H1 (cell line): ENCODE measurements around the gene ASCC1. TPM values are rescaled to one million over a fixed set of nuclear protein-coding genes. Genes with fewer than 3 reads are reported as not detected.

ENCODE experiments used
- CTCF ChIA-PET: fragments of 300-600 bp; sonication (Branson Sonifier 250); formaldehyde crosslinking; loops from one replicate; lab custom pipeline; 2021; ENCODE audit not compliant: partially characterized antibody; lab: Charles Lee
- POLR2A ChIA-PET: fragments of 300-600 bp; sonication (Branson Sonifier 250); formaldehyde crosslinking; loops from one replicate; lab custom pipeline; 2021; ENCODE audit warnings: inconsistent platforms; ENCODE audit not compliant: partially characterized antibody; lab: Charles Lee
- DNase-seq, 2 experiments: peaks; one replicate each; pipeline versions ENCODE4 v3.0.0 to v3.0.0-alpha.2; 2010 to 2022; ENCODE audit warnings: low spot score in 2 of 2, low read depth in 1 of 2, mixed read lengths in 1 of 2
- FAIRE-seq: peaks from 2 replicates; lab custom pipeline; 2011; peaks lifted over from hg19 to GRCh38; lab: Jason Lieb, UNC
- H2AFZ ChIP-seq: 2 replicates; pipeline ENCODE4 v1.8.1; 2012; ENCODE audit warnings: low read length, inconsistent platforms
- H2AK5ac ChIP-seq: 2 replicates; pipeline ENCODE4 v1.6.1; 2013; ENCODE audit warnings: low read depth, low read length
- H2BK120ac ChIP-seq: replicated peaks from 2 replicates; pipeline ENCODE3; 2013; ENCODE audit warnings: low read depth, low read length, inconsistent platforms
- H2BK12ac ChIP-seq: 2 replicates; pipeline ENCODE4 v1.6.1; 2013; ENCODE audit warnings: low read depth, low read length
- H2BK15ac ChIP-seq: 2 replicates; pipeline ENCODE4 v1.6.1; 2013; ENCODE audit warnings: low read length
- H2BK20ac ChIP-seq: 2 replicates; pipeline ENCODE4 v1.6.1; 2013; ENCODE audit warnings: low read length
- H2BK5ac ChIP-seq: 2 replicates; pipeline ENCODE4 v1.6.1; 2013; ENCODE audit warnings: low read depth, low read length
- H3K14ac ChIP-seq: 2 replicates; pipeline ENCODE4 v1.6.1; 2013; ENCODE audit warnings: inconsistent platforms; ENCODE audit not compliant: insufficient read length
- H3K18ac ChIP-seq: 2 replicates; pipeline ENCODE4 v1.6.1; 2013; ENCODE audit warnings: low read length; ENCODE audit errors: extremely low read depth
- H3K23ac ChIP-seq: 2 replicates; pipeline ENCODE4 v1.6.1; 2013; ENCODE audit warnings: inconsistent platforms; ENCODE audit not compliant: insufficient read length
- H3K23me2 ChIP-seq: 2 replicates; pipeline ENCODE4 v1.6.1; 2013; ENCODE audit warnings: low read depth, low read length
- H3K27ac ChIP-seq: 2 replicates; pipeline ENCODE4 v1.6.1; 2011; ENCODE audit warnings: low read depth, low read length, inconsistent platforms
- H3K27me3 ChIP-seq, 4 experiments: replicated peaks in 1 of 4; 1 replicate in 1 of 4; 2 replicates in 3 of 4; pipeline versions ENCODE4 v1.6.1 to v1.8.1; 2011 to 2013; ENCODE audit warnings: low read length in 3 of 4, mild to moderate bottlenecking in 3 of 4, inconsistent platforms in 2 of 4, mixed read lengths in 2 of 4, moderate library complexity in 1 of 4; ENCODE audit not compliant: control insufficient read depth in 3 of 4, insufficient read depth in 3 of 4; ENCODE audit errors: extremely low read depth in 1 of 4
- H3K36me3 ChIP-seq, 4 experiments: 2 replicates each; pipeline versions ENCODE4 v1.6.1 to v1.8.1; 2011 to 2013; ENCODE audit warnings: mild to moderate bottlenecking in 4 of 4, low read length in 3 of 4, moderate library complexity in 2 of 4, control low read depth in 1 of 4, inconsistent platforms in 1 of 4; ENCODE audit not compliant: insufficient read depth in 4 of 4, control insufficient read depth in 2 of 4
- H3K4ac ChIP-seq: replicated peaks from 2 replicates; pipeline ENCODE3; 2013; ENCODE audit warnings: low read length, low read depth, mixed read lengths, inconsistent platforms; ENCODE audit not compliant: insufficient read length
- H3K4me1 ChIP-seq, 4 experiments: replicated peaks in 1 of 4; 1 replicate in 1 of 4; 2 replicates in 3 of 4; pipeline versions ENCODE4 v1.6.1 to v1.8.1; 2011 to 2013; ENCODE audit warnings: low read length in 3 of 4, inconsistent platforms in 2 of 4, mixed read lengths in 1 of 4; ENCODE audit not compliant: insufficient read depth in 4 of 4, control insufficient read depth in 3 of 4
- H3K4me2 ChIP-seq, 2 experiments: 2 replicates each; pipeline versions ENCODE4 v1.6.1 to v1.8.1; 2011 to 2013; ENCODE audit warnings: low read depth in 2 of 2, low read length in 2 of 2, control low read depth in 1 of 2, inconsistent platforms in 1 of 2, mild to moderate bottlenecking in 1 of 2; ENCODE audit not compliant: insufficient read depth in 1 of 2
- H3K4me3 ChIP-seq, 4 experiments: fragments of 200-600, 300-600 bp in 1 of 4; sonication (generic), shearing (Covaris generic), sonication (Bioruptor Twin) in 1 of 4; 2 replicates each; pipeline versions ENCODE4 v1.5.1 to v1.8.1; 2011 to 2016; ENCODE audit warnings: low read length in 4 of 4, low read depth in 3 of 4, control low read depth in 2 of 4, inconsistent platforms in 2 of 4, mild to moderate bottlenecking in 2 of 4, mixed read lengths in 1 of 4, moderate library complexity in 1 of 4; ENCODE audit not compliant: insufficient read depth in 2 of 4; ENCODE audit errors: extremely low read depth in 1 of 4
- H3K56ac ChIP-seq: replicated peaks from 2 replicates; pipeline ENCODE3; 2013; ENCODE audit warnings: low read depth, mild to moderate bottlenecking, mixed read lengths, low read length, inconsistent platforms; ENCODE audit not compliant: insufficient read length
- H3K79me1 ChIP-seq: 2 replicates; pipeline ENCODE4 v1.6.1; 2013; ENCODE audit warnings: low read depth, low read length, control low read depth
- H3K79me2 ChIP-seq, 2 experiments: 2 replicates each; pipeline versions ENCODE4 v1.6.1 to v1.8.1; 2012 to 2013; ENCODE audit warnings: low read length in 2 of 2, mild to moderate bottlenecking in 2 of 2, inconsistent platforms in 1 of 2; ENCODE audit not compliant: insufficient read depth in 2 of 2, control insufficient read depth in 1 of 2
- H3K9ac ChIP-seq, 4 experiments: replicated peaks in 1 of 4; 1 replicate in 1 of 4; 2 replicates in 3 of 4; pipeline versions ENCODE4 v1.6.1 to v1.8.1; 2011 to 2013; ENCODE audit warnings: low read depth in 3 of 4, low read length in 3 of 4, control low read depth in 2 of 4, mild to moderate bottlenecking in 2 of 4, moderate library complexity in 2 of 4, inconsistent platforms in 1 of 4; ENCODE audit errors: extremely low read depth in 1 of 4
- H3K9me3 ChIP-seq, 2 experiments: 2 replicates each; pipeline versions ENCODE4 v1.6.1 to v1.8.1; 2012 to 2013; ENCODE audit warnings: mild to moderate bottlenecking in 2 of 2, moderate library complexity in 2 of 2, control low read depth in 1 of 2, inconsistent platforms in 1 of 2, low read depth in 1 of 2, low read length in 1 of 2, mixed read lengths in 1 of 2; ENCODE audit not compliant: insufficient read depth in 2 of 2
- H4K20me1 ChIP-seq, 2 experiments: replicated peaks in 1 of 2; 2 replicates each; pipeline versions ENCODE3 to v1.8.1; 2011 to 2013; ENCODE audit warnings: inconsistent platforms in 2 of 2, low read length in 2 of 2, mild to moderate bottlenecking in 1 of 2; ENCODE audit not compliant: insufficient read depth in 2 of 2, control insufficient read depth in 1 of 2
- H4K5ac ChIP-seq: 2 replicates; pipeline ENCODE4 v1.6.1; 2013; ENCODE audit warnings: low read length, low read depth, mixed read lengths, inconsistent platforms; ENCODE audit not compliant: insufficient read length
- H4K8ac ChIP-seq: 2 replicates; pipeline ENCODE4 v1.8.0; 2013; ENCODE audit warnings: mild to moderate bottlenecking, moderate library complexity, low read length, inconsistent platforms; ENCODE audit not compliant: insufficient read depth; ENCODE audit errors: extremely low read depth
- H4K91ac ChIP-seq: replicated peaks from 2 replicates; pipeline ENCODE3; 2013; ENCODE audit warnings: low read length, mixed read lengths, inconsistent platforms; ENCODE audit not compliant: insufficient read length
- BRCA1 ChIP-seq: IDR thresholded peaks from 2 replicates; pipeline ENCODE4 v1.6.1; 2012; ENCODE audit warnings: low read depth, low read length, improper control_type of control experiment
- CBX5 ChIP-seq: fragments of 300-800, 300-1000 bp; sonication (generic); IDR thresholded peaks from 2 replicates; pipeline ENCODE4 v1.7.1; 2016; ENCODE audit warnings: antibody characterized with exemption, low read length, low read depth
- CREB1 ChIP-seq: IDR thresholded peaks from 2 replicates; pipeline ENCODE4 v1.6.1; 2012; ENCODE audit warnings: inconsistent platforms
- EGR1 ChIP-seq: IDR thresholded peaks from 2 replicates; pipeline ENCODE4 v1.6.1; 2011; ENCODE audit warnings: low read depth, low read length, borderline replicate concordance
- GABPA ChIP-seq: IDR thresholded peaks from 2 replicates; pipeline ENCODE4 v1.6.1; 2011; ENCODE audit warnings: mild to moderate bottlenecking, low read length, moderate library complexity, borderline replicate concordance; ENCODE audit not compliant: insufficient read depth
- KDM5A ChIP-seq: fragments of 200-600 bp; IDR thresholded peaks from 2 replicates; pipeline ENCODE4 v1.7.1; 2012; ENCODE audit warnings: mild to moderate bottlenecking, low read length, inconsistent platforms, mixed read lengths
- POU5F1 ChIP-seq: IDR thresholded peaks from 2 replicates; pipeline ENCODE4 v1.6.1; 2011; ENCODE audit warnings: low read depth, mild to moderate bottlenecking, low read length, moderate library complexity
- TAF7 ChIP-seq: optimal IDR thresholded peaks from 2 replicates; pipeline ENCODE3; 2011; ENCODE audit warnings: low read depth, mild to moderate bottlenecking, inconsistent platforms, low read length, moderate library complexity, borderline replicate concordance
- WGBS, 2 experiments: shearing (Covaris generic) in 1 of 2; methylation state at CpG; one replicate each; pipeline versions ENCODE4 v1.1.6 to v1.1.7; 2013 to 2015; ENCODE audit warnings: low lambda C conversion rate in 2 of 2, mixed read lengths in 2 of 2, inconsistent platforms in 1 of 2, low coverage in 1 of 2, missing lambda C conversion rate in 1 of 2; ENCODE audit not compliant: insufficient replicate concordance in 2 of 2, insufficient coverage in 1 of 2, insufficient read length in 1 of 2; ENCODE audit errors: extremely low coverage in 1 of 2, missing lambda C conversion rate in 1 of 2; 5-methylcytosine and 5-hydroxymethylcytosine counted together
- polyA plus RNA-seq, 7 experiments: library from polyadenylated mRNA; depleted of rRNA in 3 of 7; stranded (reverse) in 5 of 7; unstranded in 2 of 7; fragments of >200 nt in 5 of 7; fragments of 200-250 nt in 2 of 7; gene quantifications; 1 replicate in 5 of 7; 2 replicates in 1 of 7; 4 replicates in 1 of 7; pipeline versions ENCODE4 v1.2.1 to v1.2.3, GENCODE V29; 2011 to 2013; ENCODE audit warnings: missing spikeins in 2 of 7, mixed read lengths in 2 of 7
- total RNA-seq: library from RNA; stranded (reverse); fragmentation: NEBNext Ultra II Directional; extraction: Animal tissue kit (Norgen Biotek cat#: 25700); gene quantifications from 2 replicates; pipeline ENCODE4 v1.2.1, GENCODE V29; 2021

Gene ASCC1
- total and polyA plus RNA-seq, 2 of the 8 experiments (the other 6 are each of a cell fraction or from before 2014, with no cell fraction given) = 25.6 to 35.8 TPM

GRCh38 chr10:72137583-72137982 lies 78.5 kb downstream of the ASCC1 start:
- Histone ChIP-seq H3K4me2 (no peak overlapping the region), H3K79me2 (no peaks in the 10 kb centered on the region), H3K4me1 (peaks cover 0 to 11% (median 3%) of the 10 kb centered on the region in 4 experiments; a peak in 4 of 7 replicates), H2BK20ac (no peak overlapping the region), H3K18ac (no peak overlapping the region), H3K9me3 (peaks cover 0 to 3% of the 10 kb centered on the region in 2 experiments; a peak in 1 of 4 replicates), H4K8ac (no peak overlapping the region), H2AFZ (no peak overlapping the region), H2BK120ac (no peak overlapping the region), H4K20me1 (no peaks in the 10 kb centered on the region), H3K14ac (no peak overlapping the region), H4K91ac (no peak overlapping the region), H3K27me3 (no peaks in the 10 kb centered on the region), H2BK5ac (no peak overlapping the region), H2BK15ac (no peak overlapping the region), H3K4ac (no peak overlapping the region), H4K5ac (no peak overlapping the region), H3K27ac (no peak overlapping the region), H3K36me3 (no peaks in the 10 kb centered on the region), H3K9ac (no peak overlapping the region), H2AK5ac (no peak overlapping the region), H3K23me2 (no peaks in the 10 kb centered on the region), H2BK12ac (no peak overlapping the region), H3K23ac (no peak overlapping the region), H3K4me3 (no peak overlapping the region), H3K79me1 (no peaks in the 10 kb centered on the region), H3K56ac (no peak overlapping the region)
- DNase-seq (no peak), FAIRE-seq (no peak)
- WGBS, 2 experiments = 89% methylated on average over 7 of the region's 7 CpGs; no CpG with 5 or more reads in 1 of the 2 experiments
- ChIA-PET CTCF (interaction anchor here (1.1 to 8.7 kb wide), 2 partner anchors 11 to 49 kb away, joined by 4 to 51 read pairs; partner anchors contain the start of gene SPOCK2), POLR2A (no interaction called here)
- TF ChIP-seq CBX5 (no peak), TAF7 (no peak), GABPA (no peak), KDM5A (no peak), BRCA1 (no peak), EGR1 (no peak), POU5F1 (no peak), CREB1 (no peak)
